Measurements from ENCODE around the gene TCL1A. TPM values are rescaled to one million over a fixed set of nuclear protein-coding genes. Genes with fewer than 3 reads are reported as not detected.

TCL1A gene
- total RNA-seq, 1 donor from 2014 or later, result not detected

- Mint-ChIP-seq H3K4me3 (no peak overlapping the region), H3K4me1 (peaks cover 22% of the 10 kb centered on the region), H3K36me3 (no peaks in the 10 kb centered on the region), H3K27ac (no peak overlapping the region), H3K9me3 (no peaks in the 10 kb centered on the region), H3K27me3 (ENCODE audit: insufficient read depth, low read depth) (peaks cover 10% of the 10 kb centered on the region)
- Histone ChIP-seq H2AFZ (replicated peaks) (no peak overlapping the region), H4K20me1 (ENCODE audit: low read depth) (no peaks in the 10 kb centered on the region), H3F3A (ENCODE audit: low read depth) (peaks cover 12% of the 10 kb centered on the region), H3K4me3 (no peak overlapping the region), H3K27ac (no peak overlapping the region), H3K36me3 (no peaks in the 10 kb centered on the region), H3K4me1 (peaks cover 16% of the 10 kb centered on the region), H3K79me2 (ENCODE audit: low read depth) (no peaks in the 10 kb centered on the region), H3K9me3 (ENCODE audit: low read depth) (no peaks in the 10 kb centered on the region), H3K4me2 (no peak overlapping the region), H3K9ac (no peak overlapping the region), H3K27me3 (no peaks in the 10 kb centered on the region)
- no peak for DNase-seq (ENCODE audit: low spot score)
- TF ChIP-seq EZH2 (IDR thresholded peaks at IDR 0.05) (no peak), CTCF (IDR thresholded peaks at IDR 0.05) (no peak), EZH2phosphoT487 (IDR thresholded peaks at IDR 0.05) (no peak)
Observed at GRCh38 chr14:95663226-95663797, 50.6 kb downstream of the TCL1A start.

GRCh38 chr14:95662376-95663186, 51.3 kb downstream of the TCL1A start:
- no peaks in the 10 kb centered on the region for H4K20me1 ChIP-seq (ENCODE audit: low read depth)
- Mint-ChIP-seq H3K36me3 (no peaks in the 10 kb centered on the region), H3K27me3 (ENCODE audit: insufficient read depth, low read depth) (peaks cover 7% of the 10 kb centered on the region), H3K4me1 (peaks cover 20% of the 10 kb centered on the region), H3K4me3 (no peak overlapping the region), H3K27ac (no peak overlapping the region), H3K9me3 (no peaks in the 10 kb centered on the region)
- peaks cover 4% of the 10 kb centered on the region for H3F3A ChIP-seq (ENCODE audit: low read depth)
- H3K27me3 ChIP-seq, result no peaks in the 10 kb centered on the region
- H3K36me3 ChIP-seq, result no peaks in the 10 kb centered on the region
- H3K9me3 ChIP-seq (ENCODE audit: low read depth), result no peaks in the 10 kb centered on the region
- H3K4me2 ChIP-seq, result no peak overlapping the region
- peaks cover 16% of the 10 kb centered on the region for H3K4me1 ChIP-seq
- H2AFZ ChIP-seq (replicated peaks), result no peak overlapping the region
- no peak for DNase-seq (ENCODE audit: low spot score)
- no peak overlapping the region for H3K9ac ChIP-seq
- no peak overlapping the region for H3K4me3 ChIP-seq
- H3K79me2 ChIP-seq (ENCODE audit: low read depth), result no peaks in the 10 kb centered on the region
- H3K27ac ChIP-seq, result no peak overlapping the region
- TF ChIP-seq EZH2 (IDR thresholded peaks at IDR 0.05) (no peak), CTCF (IDR thresholded peaks at IDR 0.05) (no peak), EZH2phosphoT487 (IDR thresholded peaks at IDR 0.05) (no peak)

- Mint-ChIP-seq H3K9me3 (no peaks in the 10 kb centered on the region), H3K4me1 (peaks cover 19% of the 10 kb centered on the region), H3K27me3 (ENCODE audit: insufficient read depth, low read depth) (peaks cover 3% of the 10 kb centered on the region), H3K27ac (no peak overlapping the region), H3K36me3 (no peaks in the 10 kb centered on the region), H3K4me3 (no peak overlapping the region)
- Histone ChIP-seq H3K4me2 (no peak overlapping the region), H3K36me3 (no peaks in the 10 kb centered on the region), H3K27me3 (no peaks in the 10 kb centered on the region), H2AFZ (replicated peaks) (no peak overlapping the region), H3K9ac (no peak overlapping the region), H4K20me1 (ENCODE audit: low read depth) (no peaks in the 10 kb centered on the region), H3K4me1 (peaks cover 13% of the 10 kb centered on the region), H3F3A (ENCODE audit: low read depth) (no peaks in the 10 kb centered on the region), H3K27ac (no peak overlapping the region), H3K4me3 (no peak overlapping the region), H3K9me3 (ENCODE audit: low read depth) (no peaks in the 10 kb centered on the region), H3K79me2 (ENCODE audit: low read depth) (no peaks in the 10 kb centered on the region)
- DNase-seq (ENCODE audit: low spot score), result no peak
- TF ChIP-seq EZH2phosphoT487 (IDR thresholded peaks at IDR 0.05), result no peak
- no peak for TF ChIP-seq CTCF (IDR thresholded peaks at IDR 0.05)
- TF ChIP-seq EZH2 (IDR thresholded peaks at IDR 0.05), result no peak
Observed at GRCh38 chr14:95660651-95661515, 53.0 kb downstream of the TCL1A start.

Data from neural progenitor cell (in vitro differentiated cells).